SKM-1 treated with dmso at 0.1 percent for 144 hours (cell line): Measurements from ENCODE around the gene DOCK3.
A peak's percentile ranks its signal among the peaks of the same experiment; 100 is the strongest.
"Not testable (repeated sequence)": the region's sequence is repeated elsewhere in the genome, so short reads cannot be mapped to it uniquely, and the experiment has no call there.

Source experiments
- DNase-seq: peaks from one replicate; lab custom pipeline; 2025; ENCODE audit not compliant: unreplicated experiment; lab: John Stamatoyannopoulos, UW

Gene DOCK3

GRCh38 chr3:50675179-50676030, 678 bp downstream of the DOCK3 start:
- peak; percentile 31 for DNase-seq

GRCh38 chr3:50676031-50676705, 1.4 kb downstream of the DOCK3 start:
- DNase-seq = no peak

GRCh38 chr3:50687127-50687751, 12.5 kb downstream of the DOCK3 start:
- no peak for DNase-seq

- DNase-seq = no peak
Measured at GRCh38 chr3:50687916-50688315, 13.2 kb downstream of the DOCK3 start.

DNA sequence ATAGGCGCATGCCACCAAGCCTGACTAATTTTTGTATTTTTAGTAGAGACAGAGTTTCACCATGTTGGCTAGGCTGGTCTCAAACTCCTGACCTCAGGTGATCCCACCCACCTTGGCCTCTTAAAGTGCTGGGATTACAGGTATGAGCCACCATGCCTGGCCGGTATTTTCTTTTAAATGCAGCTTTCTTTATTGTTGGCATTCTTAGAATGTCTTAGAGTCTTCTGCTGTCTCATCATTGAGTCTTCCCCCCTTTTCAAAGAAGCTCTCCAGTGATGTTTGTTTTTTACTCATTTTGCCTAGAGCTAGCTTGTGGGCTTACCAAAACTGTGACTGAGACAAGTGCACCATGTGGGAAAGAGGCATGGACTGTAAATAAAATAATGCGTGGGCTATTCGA, 13.9 kb downstream of the DOCK3 start:
- not testable (repeated sequence) for DNase-seq

DNA sequence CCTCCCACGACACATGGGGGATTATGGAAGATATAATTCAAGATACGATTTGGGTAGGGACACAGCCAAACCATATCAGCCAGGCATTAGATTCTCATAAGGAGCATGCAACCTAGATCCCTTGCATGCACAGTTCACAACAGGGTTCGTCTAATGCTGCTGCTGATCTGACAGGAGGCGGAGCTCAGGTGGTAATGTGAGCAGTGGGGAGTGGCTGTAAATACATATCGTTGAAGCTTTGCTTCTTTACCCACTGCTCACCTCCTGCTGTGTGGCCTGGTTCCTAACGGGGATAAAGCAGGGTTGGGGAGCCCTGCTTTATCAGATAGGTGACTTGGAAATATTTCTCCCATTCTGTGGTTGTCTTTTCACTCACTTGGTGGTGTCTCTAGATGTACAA, 14.8 kb downstream of the DOCK3 start:
- DNase-seq = no peak

- no peak for DNase-seq
Measured at GRCh38 chr3:50695031-50695430, 20.3 kb downstream of the DOCK3 start.

DNA sequence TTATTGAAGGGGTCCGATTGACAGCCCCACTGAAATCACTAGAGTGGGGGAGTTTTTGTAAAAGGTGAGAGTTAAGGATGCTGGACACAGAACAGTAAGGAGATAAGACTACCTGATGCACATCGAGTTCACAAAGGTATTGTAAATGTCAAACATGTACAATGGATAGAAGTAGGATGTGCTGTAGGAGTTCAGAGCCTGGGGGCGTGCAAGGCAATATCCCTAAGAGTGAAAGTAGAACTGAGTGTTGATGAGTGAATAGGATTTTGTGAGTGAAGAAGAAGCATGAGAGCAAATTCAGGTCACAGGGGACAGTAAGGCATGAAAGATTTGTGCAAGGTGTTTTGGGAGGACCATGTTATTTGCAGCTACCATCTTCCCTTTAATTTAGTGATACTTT, 21.5 kb downstream of the DOCK3 start:
- DNase-seq = no peak

DNA sequence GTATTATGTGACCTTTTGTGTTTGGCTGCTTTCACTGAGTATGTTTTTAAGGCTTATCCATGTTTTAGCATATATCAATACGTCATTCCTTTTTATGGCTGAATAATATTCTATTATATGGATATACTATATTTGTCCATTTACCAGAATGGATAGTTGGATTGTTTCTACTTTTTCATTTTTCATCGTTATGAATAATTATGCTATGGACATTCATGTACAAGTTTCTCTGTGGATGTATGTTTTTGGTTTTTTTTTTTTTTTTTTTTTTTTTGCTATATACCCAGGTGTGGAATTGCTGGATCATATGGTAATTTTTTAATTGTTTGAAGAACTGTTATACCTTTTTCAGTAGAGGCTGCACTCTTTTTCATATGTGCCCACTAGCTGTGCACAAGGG, 23.5 kb downstream of the DOCK3 start:
- no peak for DNase-seq

DNA sequence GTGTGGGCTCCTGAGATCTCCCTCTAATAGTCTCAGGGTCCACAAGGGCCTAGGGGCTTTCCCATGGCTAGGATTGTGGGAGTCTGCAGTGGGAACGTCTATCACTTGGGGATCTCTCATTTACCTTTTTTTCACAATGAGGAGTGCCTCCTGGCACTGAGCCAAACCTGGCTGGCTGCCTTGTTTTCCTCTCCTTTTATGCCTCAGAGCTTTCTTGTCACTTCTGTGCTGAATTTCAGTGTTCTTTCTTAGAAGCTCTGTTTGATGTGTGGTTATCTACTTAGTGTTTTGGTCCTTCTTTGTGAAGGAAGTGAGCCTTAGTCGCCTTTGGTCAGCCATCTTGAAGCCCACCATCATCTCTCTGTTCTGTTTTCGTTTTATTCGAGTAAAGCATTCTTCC, 33.9 kb downstream of the DOCK3 start:
- DNase-seq = no peak

- DNase-seq = no peak
Measured at GRCh38 chr3:50714946-50715345, 40.2 kb downstream of the DOCK3 start.

DNA sequence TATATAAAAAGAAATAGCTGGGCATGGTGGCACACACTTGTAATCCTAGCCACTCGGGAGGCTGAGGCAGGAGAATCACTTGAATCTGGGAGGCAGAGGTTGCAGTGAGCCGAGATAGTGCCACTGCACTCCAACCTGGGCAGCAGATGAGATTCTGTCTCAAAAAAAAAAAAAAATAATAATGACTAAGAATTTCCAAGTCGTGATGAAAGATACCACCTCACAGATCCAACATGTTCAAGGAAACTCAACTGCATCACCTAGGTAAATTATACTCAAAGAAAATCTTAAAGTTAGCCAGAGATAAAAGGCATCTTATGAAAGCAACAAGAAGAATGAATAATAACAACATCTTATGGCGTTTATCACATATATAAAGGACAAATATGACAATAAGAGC, 50.1 kb downstream of the DOCK3 start:
- DNase-seq = no peak

GRCh38 chr3:50734985-50735384, 60.3 kb downstream of the DOCK3 start:
- no peak for DNase-seq

GRCh38 chr3:50737193-50737905, 62.6 kb downstream of the DOCK3 start:
- no peak for DNase-seq

- no peak for DNase-seq
Measured at GRCh38 chr3:50737906-50738598, 63.3 kb downstream of the DOCK3 start.

DNA sequence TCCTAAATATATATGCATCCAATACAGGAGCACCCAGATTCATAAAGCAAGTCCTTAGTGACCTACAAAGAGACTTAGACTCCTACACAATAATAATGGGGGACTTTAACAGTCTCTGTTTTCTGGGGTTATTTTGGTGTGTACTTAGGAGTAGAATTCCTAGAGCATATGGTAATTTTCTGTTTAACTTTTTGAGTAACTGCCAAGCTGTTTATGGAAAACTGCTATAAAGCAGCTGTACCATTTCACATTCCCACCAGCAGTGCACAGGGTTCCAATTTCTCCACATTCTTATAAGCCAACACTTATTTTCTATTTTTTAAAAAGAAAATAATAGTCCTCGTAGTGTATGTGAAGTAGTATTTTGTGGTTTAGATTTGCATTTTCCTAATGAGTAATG, 68.9 kb downstream of the DOCK3 start:
- DNase-seq = no peak

- DNase-seq = no peak
Measured at GRCh38 chr3:50749822-50750221, 75.1 kb downstream of the DOCK3 start.

- DNase-seq = no peak
Measured at GRCh38 chr3:50759015-50759414, 84.3 kb downstream of the DOCK3 start.

GRCh38 chr3:50777680-50778079, 103.0 kb downstream of the DOCK3 start:
- no peak for DNase-seq

DNA sequence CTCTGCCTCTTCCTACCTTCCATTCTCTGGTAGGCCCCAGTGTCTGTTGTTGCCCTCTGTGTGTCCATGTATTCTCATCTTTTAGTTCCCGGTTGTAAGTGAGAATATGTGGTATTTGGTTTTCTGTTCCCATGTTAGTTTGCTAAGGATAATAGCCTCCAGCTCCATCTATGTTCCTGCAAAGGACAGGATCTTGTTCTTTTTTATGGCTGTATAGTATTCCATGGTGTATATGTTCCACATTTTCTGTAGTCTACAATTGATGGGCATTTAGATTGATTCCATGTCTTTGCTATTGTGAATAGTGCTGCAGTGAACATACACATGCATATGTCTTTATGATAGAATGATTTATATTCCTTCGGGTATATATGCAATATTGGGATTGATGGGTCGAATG, 107.0 kb downstream of the DOCK3 start:
- not testable (repeated sequence) for DNase-seq

DNA sequence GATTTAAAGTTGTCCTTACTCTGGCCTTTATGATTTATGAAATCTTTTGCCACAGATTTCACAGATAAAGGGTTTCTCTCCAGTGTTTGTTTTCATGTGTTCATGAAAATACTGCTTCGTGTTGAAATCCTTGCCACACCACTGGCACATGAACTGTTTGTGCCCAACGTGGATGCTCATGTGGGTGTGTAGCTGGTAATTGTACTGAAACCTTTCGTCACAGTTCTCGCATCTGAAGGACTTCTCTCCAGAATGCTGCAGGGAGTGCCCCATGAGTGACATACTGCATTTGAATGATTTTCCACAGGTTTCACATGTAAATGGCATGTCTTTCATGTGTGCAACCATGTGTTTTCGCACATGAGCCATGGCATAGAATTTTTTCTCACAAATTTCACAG, 111.9 kb downstream of the DOCK3 start:
- DNase-seq = no peak
